Measurements from ENCODE around the gene ACTG1.

- TF ChIP-seq CTCF (conservative IDR thresholded peaks at IDR 0.05; ENCODE audit: low read length) (no peak), EZH2phosphoT487 (IDR thresholded peaks at IDR 0.05; ENCODE audit: borderline replicate concordance, low read depth, low read length) (no peak)
Observed at GRCh38 chr17:81549031-81549557, 36.5 kb upstream of the ACTG1 start.
